CD14-positive monocyte (primary cell): ENCODE measurements around the gene NEK10. TPM values are rescaled to one million over a fixed set of nuclear protein-coding genes. Genes with fewer than 3 reads are reported as not detected.

ENCODE experiments used
- DNase-seq, 3 donors: peaks; one replicate each; pipeline ENCODE4 v3.0.0-alpha.2; 2011 to 2022
- H2AFZ ChIP-seq: 2 replicates; pipeline ENCODE4 v1.6.0; 2012; ENCODE audit warnings: mild to moderate bottlenecking, low read depth, low read length, inconsistent platforms; ENCODE audit not compliant: insufficient read depth, poor library complexity, severe bottlenecking
- H3K27ac ChIP-seq, 2 donors: 1 replicate in 1 of 2; 2 replicates in 1 of 2; pipeline ENCODE4 v1.5.1; 2012 to 2013; ENCODE audit warnings: low read length in 2 of 2, control low read depth in 1 of 2, inconsistent platforms in 1 of 2, low read depth in 1 of 2, mild to moderate bottlenecking in 1 of 2
- H3K27me3 ChIP-seq, 2 donors: one replicate each; pipeline versions ENCODE4 v1.6.0 to v1.6.1; 2011 to 2013; ENCODE audit warnings: low read length in 2 of 2; ENCODE audit not compliant: control insufficient read depth in 2 of 2, insufficient read depth in 2 of 2
- H3K36me3 ChIP-seq, 2 donors: replicated peaks in 1 of 2; 1 replicate in 1 of 2; 2 replicates in 1 of 2; pipeline versions ENCODE4 v1.5.1 to v1.6.1; 2012 to 2013; ENCODE audit warnings: low read length in 2 of 2, control low read depth in 1 of 2, inconsistent platforms in 1 of 2, mild to moderate bottlenecking in 1 of 2; ENCODE audit not compliant: insufficient read depth in 2 of 2, control insufficient read depth in 1 of 2
- H3K4me1 ChIP-seq, 2 donors: 1 replicate in 1 of 2; 2 replicates in 1 of 2; pipeline versions ENCODE4 v1.5.1 to v1.6.1; 2012 to 2013; ENCODE audit warnings: low read length in 2 of 2, control low read depth in 1 of 2, inconsistent platforms in 1 of 2, mild to moderate bottlenecking in 1 of 2, moderate library complexity in 1 of 2; ENCODE audit not compliant: insufficient read depth in 2 of 2, control insufficient read depth in 1 of 2
- H3K4me2 ChIP-seq: replicated peaks from 2 replicates; pipeline ENCODE3; 2012; ENCODE audit warnings: low read length, moderate library complexity, mild to moderate bottlenecking; ENCODE audit not compliant: poor library complexity, severe bottlenecking; ENCODE audit errors: extremely low read depth
- H3K4me3 ChIP-seq, 3 experiments: fragments of 200-600 bp in 1 of 3; sonication (generic) in 1 of 3; replicated peaks in 1 of 3; 1 replicate in 2 of 3; 2 replicates in 1 of 3; pipeline ENCODE4 v1.5.1; 2011 to 2013; ENCODE audit warnings: low read length in 3 of 3, mild to moderate bottlenecking in 3 of 3, control low read depth in 2 of 3, low read depth in 2 of 3, inconsistent platforms in 1 of 3, moderate library complexity in 1 of 3
- H3K79me2 ChIP-seq: 2 replicates; pipeline ENCODE4 v1.6.0; 2012; ENCODE audit warnings: mild to moderate bottlenecking, control low read depth, inconsistent platforms, low read length, moderate library complexity; ENCODE audit not compliant: insufficient read depth
- H3K9ac ChIP-seq: 2 replicates; pipeline ENCODE4 v1.6.0; 2017; ENCODE audit warnings: low read length, mild to moderate bottlenecking; ENCODE audit not compliant: insufficient read depth, poor library complexity, severe bottlenecking
- H3K9me3 ChIP-seq, 2 donors: replicated peaks in 1 of 2; 1 replicate in 1 of 2; 2 replicates in 1 of 2; pipeline versions ENCODE4 v1.5.1 to v1.6.1; 2012 to 2013; ENCODE audit warnings: low read length in 2 of 2, control low read depth in 1 of 2; ENCODE audit not compliant: control insufficient read depth in 1 of 2, insufficient read depth in 1 of 2
- H4K20me1 ChIP-seq: 2 replicates; pipeline ENCODE4 v1.6.0; 2012; ENCODE audit warnings: mild to moderate bottlenecking, low read length, control low read depth, moderate library complexity; ENCODE audit not compliant: insufficient read depth
- H3K27ac Mint-ChIP-seq, 7 donors: one replicate each; pipeline ENCODE4 v1.8.0; 2020; ENCODE audit warnings: mild to moderate bottlenecking in 7 of 7, mixed read lengths in 7 of 7, moderate library complexity in 6 of 7, inconsistent platforms in 2 of 7
- H3K27me3 Mint-ChIP-seq, 3 donors: one replicate each; pipeline ENCODE4 v1.8.0; 2021 to 2022; ENCODE audit warnings: low read depth in 3 of 3, mild to moderate bottlenecking in 3 of 3, mixed read lengths in 3 of 3, moderate library complexity in 3 of 3, inconsistent platforms in 1 of 3
- H3K36me3 Mint-ChIP-seq, 2 donors: one replicate each; pipeline ENCODE4 v1.8.0; 2020; ENCODE audit warnings: mixed read lengths in 2 of 2, inconsistent platforms in 1 of 2, mild to moderate bottlenecking in 1 of 2
- H3K4me1 Mint-ChIP-seq: one replicate; pipeline ENCODE4 v1.8.0; 2020; ENCODE audit warnings: mild to moderate bottlenecking, mixed read lengths
- H3K4me3 Mint-ChIP-seq, 2 donors: one replicate each; pipeline ENCODE4 v1.8.0; 2020; ENCODE audit warnings: mild to moderate bottlenecking in 2 of 2, mixed read lengths in 2 of 2, moderate library complexity in 1 of 2
- H3K9me3 Mint-ChIP-seq, 7 donors: one replicate each; pipeline ENCODE4 v1.8.0; 2020 to 2022; ENCODE audit warnings: mixed read lengths in 7 of 7, mild to moderate bottlenecking in 6 of 7, moderate library complexity in 6 of 7, inconsistent platforms in 2 of 7
- CTCF ChIP-seq: fragments of 200-600 bp; IDR thresholded peaks from one replicate; pipeline ENCODE4 v1.8.0; 2022; ENCODE audit warnings: antibody characterized with exemption, mild to moderate bottlenecking
- WGBS: methylation state at CpG from one replicate; pipeline ENCODE4 v1.1.5; 2013; ENCODE audit warnings: missing lambda C conversion rate; ENCODE audit not compliant: insufficient coverage; 5-methylcytosine and 5-hydroxymethylcytosine counted together
- intact Hi-C, 2 donors: fragments of 100-400 bp; cut with micrococcal nuclease; formaldehyde crosslinking; loops; one replicate each; pipeline versions ENCODE4 v1.15.0 to v1.15.1; 2023
- polyA plus RNA-seq, 3 donors: library from polyadenylated mRNA; depleted of rRNA in 1 of 3; unstranded in 2 of 3; stranded (reverse) in 1 of 3; fragments of 300-500 nt in 2 of 3; fragments of >200 nt in 1 of 3; fragmentation: Illumina TruSeq in 2 of 3; gene quantifications; 1 replicate in 2 of 3; 2 replicates in 1 of 3; pipeline ENCODE4 v1.2.3, GENCODE V29; 2012 to 2021

The NEK10 gene
- polyA plus RNA-seq, 3 donors: not detected

- H3K27ac Mint-ChIP-seq: peak overlapping the region; percentile 3 to 93 (median 64)
- peak in 1 of 3 donors; percentile 13 for DNase-seq
- no peak overlapping the region for H3K4me3 Mint-ChIP-seq
- H3K36me3 Mint-ChIP-seq: no peaks in the 10 kb centered on the region
- H3K27me3 Mint-ChIP-seq: peaks cover 0 to 1% (median 0%) of the 10 kb centered on the region in 3 donors
- Histone ChIP-seq H3K36me3 (no peaks in the 10 kb centered on the region), H3K4me1 (peaks cover 16 to 37% of the 10 kb centered on the region in 2 donors), H3K79me2 (no peaks in the 10 kb centered on the region), H3K27ac (peak overlapping the region in 1 of 2 donors; percentile 79), H3K27me3 (no peaks in the 10 kb centered on the region), H4K20me1 (no peaks in the 10 kb centered on the region), H3K4me2 (no peak overlapping the region), H3K9ac (no peak overlapping the region), H3K4me3 (no peak overlapping the region), H2AFZ (no peak overlapping the region), H3K9me3 (no peaks in the 10 kb centered on the region)
- no peaks in the 10 kb centered on the region for H3K9me3 Mint-ChIP-seq
- no peak for TF ChIP-seq CTCF
- H3K4me1 Mint-ChIP-seq: peaks cover 28% of the 10 kb centered on the region
- WGBS: no CpG with 5 or more reads among the region's 7 CpGs
- intact Hi-C loops: loop anchor here (10.0 kb wide), 2 partner anchors 124 to 304 kb away; partner anchors contain the start of gene SLC4A7 (in 2 of the 2)
Observed at GRCh38 chr3:27360113-27361078, 8.8 kb downstream of the NEK10 start.

- no peaks in the 10 kb centered on the region for H3K9me3 Mint-ChIP-seq
- H3K27ac Mint-ChIP-seq: no peak overlapping the region
Observed at GRCh38 chr3:27358372-27358771, 10.8 kb downstream of the NEK10 start.

More at GRCh38 chr3:27358372-27358771, 10.8 kb downstream of the NEK10 start:
- TF ChIP-seq CTCF: no peak
- Histone ChIP-seq H4K20me1 (no peaks in the 10 kb centered on the region), H3K27ac (no peak overlapping the region), H3K9me3 (no peaks in the 10 kb centered on the region), H2AFZ (no peak overlapping the region), H3K79me2 (no peaks in the 10 kb centered on the region), H3K4me1 (peaks cover 16 to 37% of the 10 kb centered on the region in 2 donors), H3K4me2 (no peak overlapping the region), H3K9ac (no peak overlapping the region), H3K4me3 (no peak overlapping the region), H3K36me3 (no peaks in the 10 kb centered on the region), H3K27me3 (no peaks in the 10 kb centered on the region)
- no peak for DNase-seq
- no peak overlapping the region for H3K4me3 Mint-ChIP-seq
- no peaks in the 10 kb centered on the region for H3K27me3 Mint-ChIP-seq
- intact Hi-C loops: no loop called here
- H3K4me1 Mint-ChIP-seq: peaks cover 28% of the 10 kb centered on the region
- H3K36me3 Mint-ChIP-seq: no peaks in the 10 kb centered on the region
- WGBS: no CpG with 5 or more reads among the region's 3 CpGs
